K562 (cell line): Measurements from ENCODE around the gene IRF2BP1. TPM values are rescaled to one million over a fixed set of nuclear protein-coding genes. Genes with fewer than 3 reads are reported as not detected.

Experiments used
- ATF7 ChIP-seq: fragments of 450-650 bp; IDR thresholded peaks from 2 replicates; pipeline ENCODE4 v1.7.1; 2014; ENCODE audit warnings: mild to moderate bottlenecking, moderate library complexity
- BCL6 ChIP-seq: fragments of 250-450 bp; sonication (Bioruptor Pico); IDR thresholded peaks from 2 replicates; pipeline ENCODE4 v1.4.0; 2020
- CBFA2T2 ChIP-seq: fragments of 450-650 bp; conservative IDR thresholded peaks from 2 replicates; pipeline ENCODE4 v1.6.1; 2017; ENCODE audit warnings: mild to moderate bottlenecking
- CHAMP1 ChIP-seq: fragments of 450-650 bp; IDR thresholded peaks from 2 replicates; pipeline ENCODE4 v1.6.1; 2016; ENCODE audit warnings: mild to moderate bottlenecking
- DACH1 ChIP-seq: fragments of 450-650 bp; IDR thresholded peaks from 2 replicates; pipeline ENCODE4 v1.6.1; 2018; ENCODE audit not compliant: partially characterized antibody
- DLX4 ChIP-seq: fragments of 250-450 bp; sonication (Bioruptor Pico); IDR thresholded peaks from 2 replicates; pipeline ENCODE4 v1.6.1; 2021; ENCODE audit warnings: mild to moderate bottlenecking
- E2F3 ChIP-seq: fragments of 250-450 bp; sonication (Bioruptor Pico); IDR thresholded peaks from 2 replicates; pipeline ENCODE4 v1.4.0; 2020; ENCODE audit warnings: mild to moderate bottlenecking
- EP300 ChIP-seq: IDR thresholded peaks from 2 replicates; pipeline ENCODE4 v1.6.1; 2012; ENCODE audit warnings: low read length, improper control_type of control experiment
- FOXO4 ChIP-seq: fragments of 450-650 bp; formaldehyde crosslinking; IDR thresholded peaks from 2 replicates; pipeline ENCODE4 v1.4.0; 2020; ENCODE audit warnings: mild to moderate bottlenecking, moderate library complexity
- HIVEP1 ChIP-seq: fragments of 250-450 bp; sonication (Bioruptor Pico); IDR thresholded peaks from 2 replicates; pipeline ENCODE4 v1.4.0; 2020; ENCODE audit warnings: mild to moderate bottlenecking
- L3MBTL2 ChIP-seq: fragments of 450-650 bp; IDR thresholded peaks from 2 replicates; pipeline ENCODE4 v1.6.1; 2016; ENCODE audit warnings: mild to moderate bottlenecking, moderate library complexity
- MYC ChIP-seq, 2 experiments: fragments of 250-450 bp in 1 of 2; sonication (Bioruptor Pico) in 1 of 2; IDR thresholded peaks; 2 replicates each; pipeline versions ENCODE4 v1.5.1 to v1.6.1; 2012 to 2021; ENCODE audit warnings: low read depth in 2 of 2, borderline replicate concordance in 1 of 2, improper control_type of control experiment in 1 of 2, low read length in 1 of 2, mild to moderate bottlenecking in 1 of 2, moderate library complexity in 1 of 2
- POLR3A ChIP-seq: IDR thresholded peaks from 2 replicates; pipeline ENCODE4 v1.6.1; 2011; ENCODE audit warnings: borderline replicate concordance, mild to moderate bottlenecking, moderate library complexity; ENCODE audit not compliant: insufficient read length, insufficient read depth; ENCODE audit errors: extremely low read depth
- SIN3B ChIP-seq: fragments of 450-650 bp; IDR thresholded peaks from 2 replicates; pipeline ENCODE4 v1.6.1; 2017; ENCODE audit warnings: low read depth, mild to moderate bottlenecking, moderate library complexity
- SMARCB1 ChIP-seq: IDR thresholded peaks from 2 replicates; pipeline ENCODE4 v1.6.1; 2011; ENCODE audit warnings: improper control_type of control experiment, low read depth; ENCODE audit not compliant: insufficient read length
- SMC3 ChIP-seq: conservative IDR thresholded peaks from 2 replicates; pipeline ENCODE4 v1.6.1; 2011; ENCODE audit warnings: low read depth, low read length, improper control_type of control experiment; ENCODE audit not compliant: insufficient read depth
- ZBTB5 ChIP-seq: fragments of 450-650 bp; IDR thresholded peaks from 2 replicates; pipeline ENCODE4 v1.6.1; 2017; ENCODE audit warnings: antibody characterized with exemption
- ZFP36 ChIP-seq: fragments of 150-350 bp; IDR thresholded peaks from 2 replicates; pipeline ENCODE4 v1.6.1; 2018; ENCODE audit warnings: low read length, low read depth; ENCODE audit not compliant: partially characterized antibody
- ZNF551 ChIP-seq: fragments of 250-450 bp; sonication (Bioruptor Pico); IDR thresholded peaks from 2 replicates; pipeline ENCODE4 v1.5.0; 2021; ENCODE audit warnings: mild to moderate bottlenecking, moderate library complexity
- ZNF561 ChIP-seq: fragments of 450-650 bp; formaldehyde crosslinking; conservative IDR thresholded peaks from 2 replicates; pipeline ENCODE4 v1.4.0; 2020; ENCODE audit warnings: mild to moderate bottlenecking, moderate library complexity
- ZNF696 ChIP-seq: fragments of 250-450 bp; sonication (Bioruptor Pico); conservative IDR thresholded peaks from 2 replicates; pipeline ENCODE4 v1.4.0; 2020; ENCODE audit warnings: mild to moderate bottlenecking, moderate library complexity
- ZNF699 ChIP-seq: fragments of 250-450 bp; sonication (Bioruptor Pico); IDR thresholded peaks from 2 replicates; pipeline ENCODE4 v1.8.0; 2021; ENCODE audit warnings: mild to moderate bottlenecking, moderate library complexity; ENCODE audit not compliant: insufficient replicate concordance
- ZNF780A ChIP-seq: fragments of 250-450 bp; sonication (Bioruptor Pico); IDR thresholded peaks from 2 replicates; pipeline ENCODE4 v1.5.0; 2021; ENCODE audit warnings: mild to moderate bottlenecking
- polyA plus RNA-seq, 8 experiments: library from polyadenylated mRNA; depleted of rRNA in 4 of 8; stranded (reverse) in 5 of 8; unstranded in 3 of 8; fragments of >200 nt; fragmentation: Nextera tagmentation in 2 of 8; fragmentation: Illumina TruSeq in 1 of 8; extraction: Ambion mirVana in 2 of 8; extraction: Trizol in 1 of 8; gene quantifications; 2 replicates each; pipeline versions ENCODE4 v1.2.1 to v1.2.3, GENCODE V29; 2011 to 2014; ENCODE audit warnings: inconsistent platforms in 1 of 8, missing spikeins in 1 of 8
- total RNA-seq, 7 experiments: library from RNA; depleted of rRNA in 6 of 7; stranded (reverse); fragments of >200 nt in 6 of 7; fragmentation: Illumina TruSeq in 2 of 7; extraction: Trizol in 2 of 7; gene quantifications; 2 replicates each; pipeline versions ENCODE4 v1.2.1 to v1.2.3, GENCODE V29; 2011 to 2021; ENCODE audit warnings: low replicate concordance in 1 of 7

The IRF2BP1 gene
- total and polyA plus RNA-seq, 9 of the 15 experiments (the other 6 are each of a cell fraction or from before 2014, with no cell fraction given): 0.61 to 35.9 (median 3.5) TPM

GRCh38 chr19:45862564-45863334 lies 23.2 kb downstream of the IRF2BP1 start, which contains the start of gene SYMPK (continued):
- TF ChIP-seq CHAMP1: no peak
- TF ChIP-seq POLR3A: no peak
- no peak for TF ChIP-seq FOXO4 (CRISPR knock-in tag)
- TF ChIP-seq DACH1: no peak
- TF ChIP-seq ZFP36: peak; percentile 84
- TF ChIP-seq SIN3B: peak; percentile 66
- no peak for TF ChIP-seq ZNF561 (CRISPR knock-in tag)
- no peak for TF ChIP-seq HIVEP1 (CRISPR knock-in tag)
- no peak for TF ChIP-seq ZNF780A
- TF ChIP-seq ZNF696 (CRISPR knock-in tag): no peak
- TF ChIP-seq ATF7: peak; percentile 69
- TF ChIP-seq MYC (IDR thresholded peaks at IDR 0.05; ENCODE audit: low read depth, low read length): peak; percentile 48
- TF ChIP-seq MYC (CRISPR knock-in tag; IDR thresholded peaks at IDR 0.05; ENCODE audit: borderline replicate concordance, low read depth): peak; percentile 60; the same call in 1 of the 2 replicates
- no peak for TF ChIP-seq EP300
- TF ChIP-seq ZNF551: no peak
- no peak for TF ChIP-seq ZBTB5
- TF ChIP-seq CBFA2T2: no peak
- TF ChIP-seq SMC3: no peak
- TF ChIP-seq SMARCB1: no peak
- no peak for TF ChIP-seq BCL6
- TF ChIP-seq E2F3 (CRISPR knock-in tag): no peak
- TF ChIP-seq DLX4 (CRISPR knock-in tag): no peak
- no peak for TF ChIP-seq ZNF699 (CRISPR knock-in tag)
- peak; percentile 26; the same call in 1 of the 2 replicates for TF ChIP-seq L3MBTL2
